Naive thymus-derived CD4-positive, alpha-beta T cell (primary cell): ENCODE results near the gene MTG2. TPM values are rescaled to one million over a fixed set of nuclear protein-coding genes. Genes with fewer than 3 reads are reported as not detected.

Source experiments
- ATAC-seq: fragments of 150-1000 bp; cut with Tn5 transposase; 2 replicates; pipeline ENCODE4 v1.10.0; 2021; ENCODE audit warnings: mild to moderate bottlenecking, moderate library complexity
- CTCF ChIA-PET: fragments of 350-600 bp; sonication (Branson Sonifier 250); formaldehyde crosslinking; loops from one replicate; lab custom pipeline; 2021; ENCODE audit warnings: antibody characterized with exemption; lab: Charles Lee
- POLR2A ChIA-PET: fragments of 350-600 bp; sonication (Branson Sonifier 250); formaldehyde crosslinking; loops from one replicate; lab custom pipeline; 2021; ENCODE audit warnings: antibody characterized with exemption, inconsistent platforms; lab: Charles Lee
- DNase-seq, 9 donors: peaks; one replicate each; pipeline versions ENCODE4 v3.0.0 to v3.0.0-alpha.2; 2020 to 2022; ENCODE audit warnings: mixed read lengths in 1 of 9
- H3K27ac ChIP-seq: one replicate; pipeline ENCODE4 v1.7.0; 2013; ENCODE audit warnings: mild to moderate bottlenecking, low read depth, low read length, moderate library complexity
- H3K27me3 ChIP-seq, 2 donors: one replicate each; pipeline ENCODE4 v1.7.0; 2013; ENCODE audit warnings: low read length in 2 of 2, mild to moderate bottlenecking in 2 of 2, moderate library complexity in 2 of 2; ENCODE audit not compliant: control insufficient read depth in 2 of 2, insufficient read depth in 2 of 2
- H3K36me3 ChIP-seq, 3 experiments: 1 replicate in 2 of 3; 2 replicates in 1 of 3; pipeline ENCODE4 v1.7.0; 2013; ENCODE audit warnings: low read length in 3 of 3, mild to moderate bottlenecking in 3 of 3, moderate library complexity in 1 of 3; ENCODE audit not compliant: insufficient read depth in 3 of 3, control insufficient read depth in 2 of 3
- H3K4me1 ChIP-seq, 2 donors: one replicate each; pipeline ENCODE4 v1.7.0; 2013; ENCODE audit warnings: low read length in 2 of 2, mild to moderate bottlenecking in 2 of 2, moderate library complexity in 1 of 2; ENCODE audit not compliant: control insufficient read depth in 2 of 2, insufficient read depth in 2 of 2
- H3K4me3 ChIP-seq: 2 replicates; pipeline ENCODE4 v1.7.0; 2013; ENCODE audit warnings: mild to moderate bottlenecking, low read length
- H3K9me3 ChIP-seq, 3 experiments: 1 replicate in 2 of 3; 2 replicates in 1 of 3; pipeline ENCODE4 v1.7.0; 2013; ENCODE audit warnings: low read length in 3 of 3; ENCODE audit not compliant: control insufficient read depth in 2 of 3
- H3K27ac Mint-ChIP-seq, 9 donors: one replicate each; pipeline ENCODE4 v1.8.0; 2020 to 2022; ENCODE audit warnings: mixed read lengths in 9 of 9, mild to moderate bottlenecking in 8 of 9, moderate library complexity in 5 of 9, inconsistent platforms in 2 of 9
- H3K27me3 Mint-ChIP-seq, 5 donors: one replicate each; pipeline ENCODE4 v1.8.0; 2021 to 2022; ENCODE audit warnings: mixed read lengths in 5 of 5, mild to moderate bottlenecking in 1 of 5
- H3K36me3 Mint-ChIP-seq, 5 donors: one replicate each; pipeline ENCODE4 v1.8.0; 2020 to 2022; ENCODE audit warnings: mixed read lengths in 5 of 5, mild to moderate bottlenecking in 3 of 5, inconsistent platforms in 1 of 5
- H3K4me1 Mint-ChIP-seq, 7 donors: one replicate each; pipeline ENCODE4 v1.8.0; 2020 to 2022; ENCODE audit warnings: mixed read lengths in 7 of 7, mild to moderate bottlenecking in 3 of 7, inconsistent platforms in 1 of 7
- H3K4me3 Mint-ChIP-seq, 10 donors: one replicate each; pipeline ENCODE4 v1.8.0; 2020 to 2022; ENCODE audit warnings: mild to moderate bottlenecking in 10 of 10, mixed read lengths in 10 of 10, moderate library complexity in 6 of 10, inconsistent platforms in 2 of 10
- H3K9me3 Mint-ChIP-seq, 11 donors: one replicate each; pipeline ENCODE4 v1.8.0; 2020 to 2022; ENCODE audit warnings: mixed read lengths in 11 of 11, mild to moderate bottlenecking in 4 of 11, inconsistent platforms in 1 of 11, moderate library complexity in 1 of 11
- intact Hi-C, 2 donors: fragments of 100-400 bp; cut with micrococcal nuclease; formaldehyde crosslinking; loops; one replicate each; pipeline ENCODE4 v1.15.1; 2023
- polyA plus RNA-seq, 2 donors: library from polyadenylated mRNA; unstranded; fragments of 300-500 nt; fragmentation: Illumina TruSeq; gene quantifications; one replicate each; pipeline ENCODE4 v1.2.3, GENCODE V29; 2021
- total RNA-seq, 6 experiments: library from RNA in 5 of 6; stranded (reverse) in 5 of 6; gene quantifications; 1 replicate in 5 of 6; 2 replicates in 1 of 6; pipeline ENCODE4 v1.2.3 and lab custom pipeline; 2021 to 2026

MTG2 gene
- total and polyA plus RNA-seq, 7 experiments from 2014 or later = 18.2 to 51.5 (median 31.8) TPM

DNA sequence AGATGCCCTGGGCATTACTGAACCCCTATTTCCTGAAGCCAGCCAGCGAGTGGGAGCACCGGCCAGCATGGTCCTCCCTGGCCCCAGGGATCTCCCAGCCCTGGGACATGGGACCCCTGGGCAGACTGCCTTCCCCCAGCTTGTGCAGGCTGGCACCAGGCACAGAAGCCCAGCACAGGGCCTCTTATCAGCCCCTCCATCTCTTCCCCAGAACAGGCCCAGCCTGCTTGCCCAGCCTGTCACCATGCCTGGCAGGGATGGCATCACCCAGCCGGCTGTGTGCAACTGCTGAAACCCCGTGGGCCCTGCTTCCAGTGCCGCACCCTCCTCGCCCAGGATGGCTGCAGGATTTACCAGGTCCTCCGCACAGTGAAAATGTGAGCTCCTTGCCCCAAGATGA lies 49.4 kb downstream of the MTG2 start:
- no peak for ATAC-seq

DNA sequence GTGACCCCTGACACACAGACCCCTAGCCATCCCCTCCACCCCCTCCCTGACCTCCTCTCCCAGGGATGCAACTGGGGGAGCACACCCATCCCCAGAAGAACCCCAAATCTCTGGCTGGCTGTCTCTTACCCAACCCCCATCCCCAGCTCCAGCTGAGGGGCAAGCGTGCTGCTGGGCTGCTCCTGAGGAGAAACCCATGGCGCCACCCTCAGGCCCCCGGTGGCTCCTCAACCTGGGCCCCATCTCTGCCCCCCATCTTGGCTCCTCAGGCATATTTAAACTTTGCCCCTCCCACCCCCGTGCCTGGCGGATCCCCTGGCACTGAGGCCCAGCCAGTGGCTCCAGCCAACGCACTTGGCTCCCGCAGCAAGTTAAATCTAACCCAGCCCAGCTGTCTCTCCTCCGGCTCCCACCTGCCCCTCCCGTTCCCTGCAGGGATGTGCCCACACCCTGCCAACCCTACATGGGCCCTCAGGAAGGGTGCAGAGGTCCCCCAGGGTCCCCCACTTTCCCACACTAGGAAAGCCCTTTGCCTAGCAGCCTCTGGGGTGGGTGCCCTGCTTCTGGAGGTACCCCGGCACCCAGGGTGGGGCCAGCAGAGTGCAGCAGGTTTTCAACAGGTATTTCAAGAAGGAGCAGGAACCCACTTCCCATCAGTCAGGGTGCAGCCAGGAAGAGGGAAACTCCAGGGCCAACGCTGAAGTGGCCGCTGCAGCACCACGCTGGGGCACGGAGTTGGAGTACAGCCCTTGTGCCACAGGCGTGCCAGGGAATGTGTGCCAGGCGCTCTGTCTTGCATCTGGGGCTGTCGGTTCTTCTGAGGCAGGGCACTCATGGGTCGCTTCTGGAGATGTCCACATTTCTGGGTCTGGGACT lies 50.2 kb downstream of the MTG2 start:
- POLR2A ChIA-PET = no interaction called here
- no peaks in the 10 kb centered on the region for H3K27me3 ChIP-seq
- Mint-ChIP-seq H3K4me3 (no peak overlapping the region), H3K4me1 (peaks cover 5 to 6% (median 6%) of the 10 kb centered on the region in 7 donors), H3K27ac (no peak overlapping the region), H3K9me3 (peaks cover 0 to 2% (median 0%) of the 10 kb centered on the region in 11 donors), H3K27me3 (peaks cover 0 to 5% (median 4%) of the 10 kb centered on the region in 5 donors), H3K36me3 (no peaks in the 10 kb centered on the region)
- no peak overlapping the region for H3K4me3 ChIP-seq
- H3K4me1 ChIP-seq = peaks cover 5 to 9% of the 10 kb centered on the region in 2 donors
- ATAC-seq = no peak
- intact Hi-C loops = no loop called here
- no peak for DNase-seq
- CTCF ChIA-PET = interaction anchor here (0.6 kb wide), 1 partner anchor 19 kb away, joined by 3 read pairs; no protein-coding TSS in a partner anchor
- no peaks in the 10 kb centered on the region for H3K9me3 ChIP-seq
- no peaks in the 10 kb centered on the region for H3K36me3 ChIP-seq
- no peak overlapping the region for H3K27ac ChIP-seq

More for the DNA sequence above, 49.4 kb downstream of the MTG2 start:
- intact Hi-C loops = no loop called here
- H3K4me1 ChIP-seq = peaks cover 0 to 1% of the 10 kb centered on the region in 2 donors
- no peak overlapping the region for H3K4me3 ChIP-seq
- no peaks in the 10 kb centered on the region for H3K9me3 ChIP-seq
- Mint-ChIP-seq H3K27me3 (peaks cover 0 to 5% (median 4%) of the 10 kb centered on the region in 5 donors), H3K27ac (no peak overlapping the region), H3K36me3 (no peaks in the 10 kb centered on the region), H3K4me3 (no peak overlapping the region), H3K4me1 (no peaks in the 10 kb centered on the region), H3K9me3 (peaks cover 0 to 2% (median 0%) of the 10 kb centered on the region in 11 donors)
- DNase-seq = no peak
- ChIA-PET CTCF (no interaction called here), POLR2A (no interaction called here)
- no peak overlapping the region for H3K27ac ChIP-seq
- no peaks in the 10 kb centered on the region for H3K36me3 ChIP-seq
- H3K27me3 ChIP-seq = no peaks in the 10 kb centered on the region

DNA sequence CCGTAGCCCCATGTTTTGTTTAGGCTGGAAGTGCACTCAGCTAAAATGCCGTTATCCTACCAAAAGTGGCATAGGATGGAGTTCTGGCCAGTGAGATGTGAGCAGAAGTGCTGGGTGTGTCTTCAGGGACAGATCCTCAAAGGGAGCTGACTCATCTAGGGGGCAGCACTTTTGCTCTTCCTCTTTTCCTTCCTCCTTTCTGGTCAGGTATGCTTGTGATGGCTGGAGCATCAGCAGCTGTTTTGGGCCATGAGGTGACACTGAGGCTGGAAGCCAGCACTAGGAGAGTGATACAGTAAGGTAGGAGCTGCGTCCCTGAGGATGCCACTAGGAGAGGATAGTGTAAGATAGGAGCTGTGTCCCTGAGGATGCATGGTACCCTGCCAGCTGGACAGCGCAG lies 50.9 kb downstream of the MTG2 start:
- Mint-ChIP-seq H3K36me3 (no peaks in the 10 kb centered on the region), H3K4me3 (no peak overlapping the region), H3K27ac (no peak overlapping the region), H3K9me3 (peaks cover 0 to 2% (median 0%) of the 10 kb centered on the region in 11 donors), H3K27me3 (peaks cover 0 to 5% (median 4%) of the 10 kb centered on the region in 5 donors), H3K4me1 (peaks cover 7 to 8% (median 7%) of the 10 kb centered on the region in 7 donors)
- no peak for DNase-seq
- Histone ChIP-seq H3K27me3 (no peaks in the 10 kb centered on the region), H3K36me3 (no peaks in the 10 kb centered on the region), H3K27ac (no peak overlapping the region), H3K4me1 (peaks cover 5 to 9% of the 10 kb centered on the region in 2 donors), H3K9me3 (no peaks in the 10 kb centered on the region), H3K4me3 (no peak overlapping the region)
- CTCF ChIA-PET = interaction anchor here (0.6 kb wide), 1 partner anchor 20 kb away, joined by 3 read pairs; no protein-coding TSS in a partner anchor
- intact Hi-C loops = no loop called here
- ATAC-seq = no peak
- POLR2A ChIA-PET = no interaction called here

DNA sequence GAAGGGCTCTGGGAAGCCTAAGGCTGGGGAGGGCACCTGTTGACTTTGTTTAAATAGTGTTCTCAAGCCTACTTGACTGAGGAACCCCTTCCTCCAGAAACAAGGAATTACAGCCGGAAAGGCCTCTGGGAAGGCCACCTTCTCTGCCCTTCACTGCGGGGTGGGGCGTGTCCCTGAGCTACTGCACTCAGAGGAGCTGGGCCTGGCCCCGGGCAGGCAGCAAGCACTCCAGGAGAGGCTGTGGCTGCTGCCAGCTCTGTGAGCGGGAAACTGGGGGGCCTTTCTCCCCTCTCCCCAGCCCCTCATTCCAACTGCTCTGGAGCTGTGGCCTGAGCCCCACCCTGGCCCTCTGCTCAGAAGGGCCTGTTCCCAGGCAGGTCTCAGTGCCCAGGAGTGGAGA lies 51.5 kb downstream of the MTG2 start:
- Mint-ChIP-seq H3K4me3 (no peak overlapping the region), H3K27me3 (peaks cover 0 to 5% (median 4%) of the 10 kb centered on the region in 5 donors), H3K9me3 (peaks cover 0 to 2% (median 0%) of the 10 kb centered on the region in 11 donors), H3K36me3 (no peaks in the 10 kb centered on the region), H3K4me1 (peaks cover 7 to 11% (median 10%) of the 10 kb centered on the region in 7 donors), H3K27ac (no peak overlapping the region)
- DNase-seq = no peak
- POLR2A ChIA-PET = no interaction called here
- Histone ChIP-seq H3K9me3 (no peaks in the 10 kb centered on the region), H3K27me3 (no peaks in the 10 kb centered on the region), H3K36me3 (no peaks in the 10 kb centered on the region), H3K4me3 (no peak overlapping the region), H3K27ac (no peak overlapping the region), H3K4me1 (peaks cover 7 to 12% of the 10 kb centered on the region in 2 donors)
- ATAC-seq = no peak
- CTCF ChIA-PET = no interaction called here
- intact Hi-C loops = no loop called here

DNA sequence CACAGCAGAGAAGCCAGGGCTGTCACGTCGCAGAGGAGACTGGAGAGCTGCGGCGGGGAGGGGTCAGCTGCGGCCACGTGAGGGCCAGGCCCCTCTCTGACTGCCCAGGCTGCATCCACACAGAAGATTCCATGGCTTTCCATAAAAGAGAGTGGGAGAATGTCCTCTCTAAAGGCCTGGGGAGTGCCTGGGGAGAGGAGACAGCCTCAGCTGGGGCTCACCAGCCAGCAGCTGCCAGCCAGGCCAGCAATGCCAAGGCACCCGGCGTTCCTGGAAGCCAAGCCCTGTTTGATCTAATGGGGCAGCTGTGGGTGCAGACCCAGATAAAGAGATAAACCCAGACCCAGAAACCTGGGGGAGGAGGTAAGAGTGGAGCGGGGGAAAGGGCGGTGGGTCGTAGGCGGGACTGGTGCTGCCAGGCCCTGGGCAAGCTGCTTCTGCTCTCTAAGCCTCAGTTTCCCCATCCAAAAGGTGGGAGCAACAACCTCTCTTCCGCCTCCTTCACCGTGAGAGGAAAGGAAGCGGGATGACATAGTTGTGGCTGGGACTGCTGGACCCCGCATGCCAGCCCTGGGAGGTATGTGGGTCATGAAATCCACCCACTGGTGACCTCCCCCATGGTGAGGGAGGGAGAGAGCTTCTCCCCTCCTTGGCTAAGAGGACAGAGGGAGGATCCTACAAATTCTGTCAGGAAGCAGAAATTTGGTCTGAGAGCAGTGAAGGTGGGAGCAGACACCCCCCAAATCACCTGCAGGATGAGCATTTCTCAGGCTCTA lies 52.4 kb downstream of the MTG2 start:
- no peaks in the 10 kb centered on the region for H3K27me3 ChIP-seq
- peaks cover 0 to 2% (median 0%) of the 10 kb centered on the region in 5 donors for H3K36me3 Mint-ChIP-seq
- CTCF ChIA-PET = no interaction called here
- peaks cover 10 to 20% of the 10 kb centered on the region in 2 donors for H3K4me1 ChIP-seq
- POLR2A ChIA-PET = interaction anchor here (0.6 kb wide), 1 partner anchor 68 kb away, joined by 3 read pairs; no protein-coding TSS in a partner anchor
- no peaks in the 10 kb centered on the region for H3K9me3 ChIP-seq
- peaks cover 0 to 2% (median 0%) of the 10 kb centered on the region in 11 donors for H3K9me3 Mint-ChIP-seq
- H3K27ac Mint-ChIP-seq = no peak overlapping the region
- no peak overlapping the region for H3K4me3 Mint-ChIP-seq
- no peak for ATAC-seq
- H3K27ac ChIP-seq = no peak overlapping the region
- H3K4me3 ChIP-seq = no peak overlapping the region
- H3K27me3 Mint-ChIP-seq = peaks cover 0 to 5% (median 4%) of the 10 kb centered on the region in 5 donors
- intact Hi-C loops = loop anchor here (5.0 kb wide), 3 partner anchors 147 to 867 kb away; partner anchors contain the start of gene SLCO4A1 (in 1 of the 2)
- H3K4me1 Mint-ChIP-seq = peaks cover 12 to 20% (median 17%) of the 10 kb centered on the region in 7 donors
- no peak for DNase-seq
- H3K36me3 ChIP-seq = no peaks in the 10 kb centered on the region

DNA sequence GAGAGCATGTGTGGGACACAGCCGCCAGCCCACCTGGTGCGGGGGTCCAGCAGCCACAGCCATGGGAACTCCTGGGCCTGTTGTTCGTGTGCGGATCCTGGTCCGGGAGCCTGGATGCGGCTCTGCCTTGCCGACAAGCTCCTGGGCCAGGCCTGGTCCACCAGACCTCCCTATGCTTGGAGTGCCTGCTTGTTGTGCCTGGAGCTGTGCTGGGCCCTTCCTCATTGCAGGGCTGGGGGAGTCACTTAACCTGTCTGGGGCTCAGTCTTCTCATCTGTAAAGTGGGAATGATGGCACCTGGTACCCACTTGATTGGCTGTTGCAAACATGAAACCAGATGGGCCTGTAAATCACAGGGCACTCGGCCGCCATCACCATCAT lies 52.9 kb downstream of the MTG2 start:
- no peak for DNase-seq
- POLR2A ChIA-PET = no interaction called here
- H3K27me3 ChIP-seq = no peaks in the 10 kb centered on the region

More for the DNA sequence above, 52.9 kb downstream of the MTG2 start:
- Histone ChIP-seq H3K4me3 (no peak overlapping the region), H3K4me1 (peaks cover 10 to 22% of the 10 kb centered on the region in 2 donors), H3K9me3 (no peaks in the 10 kb centered on the region), H3K36me3 (no peaks in the 10 kb centered on the region), H3K27ac (no peak overlapping the region)
- Mint-ChIP-seq H3K27me3 (peaks cover 0 to 5% (median 4%) of the 10 kb centered on the region in 5 donors), H3K36me3 (peaks cover 0 to 4% (median 0%) of the 10 kb centered on the region in 5 donors), H3K9me3 (peaks cover 0 to 2% (median 0%) of the 10 kb centered on the region in 11 donors), H3K4me3 (no peak overlapping the region), H3K27ac (peak overlapping the region in 1 of 9 donors; percentile 7), H3K4me1 (peaks cover 16 to 25% (median 22%) of the 10 kb centered on the region in 7 donors)
- CTCF ChIA-PET = no interaction called here
- intact Hi-C loops = loop anchor here (5.0 kb wide), 3 partner anchors 147 to 867 kb away; partner anchors contain the start of gene SLCO4A1 (in 1 of the 2)
- ATAC-seq = no peak
